ENCODE results near the gene KHNYN.

KHNYN gene

GRCh38 chr14:24429395-24430142 lies at the start of gene KHNYN, which contains the start of gene CBLN3:
Gene KHNYN (plus strand): TSS chr14:24429954. CDS start chr14:24430731, 777 bp downstream.
Gene CBLN3 (minus strand): TSS chr14:24429668. CDS start chr14:24429054, 614 bp downstream.
- no peak for TF ChIP-seq CTCF (IDR thresholded peaks at IDR 0.05)

- no peak for TF ChIP-seq CTCF (IDR thresholded peaks at IDR 0.05)
Measured at GRCh38 chr14:24381363-24382063, 48.2 kb upstream of the KHNYN start.

- no peak for TF ChIP-seq CTCF (IDR thresholded peaks at IDR 0.05)
Measured at GRCh38 chr14:24382064-24382371, 47.7 kb upstream of the KHNYN start.

DNA sequence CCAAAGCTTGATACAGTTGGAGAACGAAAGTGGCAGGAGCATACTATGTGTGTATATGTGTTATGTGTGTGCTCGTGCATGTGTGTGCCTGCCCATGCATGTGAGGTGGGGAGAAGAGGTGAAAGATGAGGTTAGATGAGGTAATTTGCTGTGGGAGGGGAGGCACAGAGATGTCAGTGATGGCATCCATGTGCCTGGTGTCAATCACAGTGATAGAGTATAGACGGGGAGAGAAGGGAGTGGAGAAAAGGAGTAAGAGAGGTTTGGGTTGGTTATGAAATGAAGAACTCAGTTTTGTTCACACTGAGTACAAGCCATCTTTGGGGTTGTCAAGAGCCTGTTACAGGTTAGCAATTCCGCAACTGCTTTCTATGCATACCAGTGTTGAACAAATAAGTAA lies 45.6 kb upstream of the KHNYN start:
- no peak for TF ChIP-seq CTCF (IDR thresholded peaks at IDR 0.05)

DNA sequence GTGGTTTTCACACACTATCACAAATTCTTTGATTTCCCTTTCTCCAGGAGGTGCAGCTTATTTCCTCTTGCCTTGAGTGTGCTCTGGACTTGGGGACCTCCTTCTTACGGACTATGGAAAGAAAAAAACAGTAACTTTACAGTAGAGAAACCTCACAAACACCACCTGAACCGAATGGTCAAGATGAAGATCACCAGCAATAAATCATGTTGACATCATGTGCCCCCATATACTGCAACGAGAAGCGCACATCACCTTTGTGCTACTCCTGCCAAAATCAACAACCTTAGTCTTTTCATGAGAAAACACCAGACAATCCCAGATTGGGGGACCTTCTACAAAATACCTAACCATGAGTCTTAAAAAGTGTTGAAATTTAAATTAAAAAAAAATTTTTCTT lies 44.2 kb upstream of the KHNYN start:
- TF ChIP-seq CTCF (IDR thresholded peaks at IDR 0.05), result no peak

DNA sequence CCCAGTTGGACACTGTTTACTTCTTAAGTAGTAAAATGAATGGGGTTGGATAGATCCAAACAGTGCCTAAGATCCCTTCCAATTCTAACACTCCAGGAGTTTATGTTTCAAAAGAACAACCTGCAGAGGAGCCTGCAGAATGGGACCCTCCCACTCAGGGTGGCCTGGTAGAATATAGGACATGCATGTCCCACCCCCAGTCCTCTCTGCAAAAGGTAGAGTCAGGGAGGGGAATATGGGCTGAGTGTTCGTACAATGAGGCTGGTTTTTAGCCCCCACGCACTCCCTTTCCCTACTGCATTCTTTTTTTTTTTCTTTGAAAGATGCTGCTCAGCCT lies 42.8 kb upstream of the KHNYN start:
- no peak for TF ChIP-seq CTCF (IDR thresholded peaks at IDR 0.05)

GRCh38 chr14:24388474-24389179 lies 41.1 kb upstream of the KHNYN start:
- no peak for TF ChIP-seq CTCF (IDR thresholded peaks at IDR 0.05)

Measured in LNCAP (cell line).